Measurements from ENCODE around the gene SLC39A11. TPM values are rescaled to one million over a fixed set of nuclear protein-coding genes. Genes with fewer than 3 reads are reported as not detected.
A peak's percentile ranks its signal among the peaks of the same experiment; 100 is the strongest.

SLC39A11 gene
- total RNA-seq, 4 donors from 2014 or later, result 45.2 to 59.5 (median 49.2) TPM

DNA sequence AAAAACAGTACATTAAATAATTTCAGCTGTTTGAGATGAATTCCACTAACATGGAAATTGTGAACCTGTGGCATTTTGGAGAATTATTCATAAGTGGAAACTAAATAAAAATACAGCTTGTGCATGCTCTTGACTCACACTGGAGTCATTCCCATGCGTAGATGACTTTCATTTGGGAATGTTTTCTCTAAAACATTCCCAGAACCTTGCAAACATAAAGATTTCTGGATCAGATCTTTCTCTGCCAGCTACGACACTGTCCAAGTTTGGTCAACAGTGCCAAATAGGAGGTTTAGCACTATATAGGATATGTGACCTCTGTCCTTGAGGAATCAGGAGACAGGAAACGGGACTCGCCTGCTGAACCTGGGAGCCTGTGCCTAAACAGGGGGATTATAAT is 400.9 kb downstream of the SLC39A11 start:
- Histone ChIP-seq H3K9me3 (no peaks in the 10 kb centered on the region), H3K4me3 (no peak overlapping the region), H3K4me1 (peaks cover 17% of the 10 kb centered on the region), H3K36me3 (no peaks in the 10 kb centered on the region), H3K27ac (no peak overlapping the region), H3K27me3 (no peaks in the 10 kb centered on the region)
- TF ChIP-seq POLR2AphosphoS5 (IDR thresholded peaks at IDR 0.05) (no peak), EP300 (IDR thresholded peaks at IDR 0.05) (no peak), CTCF (IDR thresholded peaks at IDR 0.05) (no peak), POLR2A (IDR thresholded peaks at IDR 0.05) (no peak)
- WGBS, result 86% methylated on average over 4 of the region's 4 CpGs
- no peak for DNase-seq (ENCODE audit: low spot score in 2 of 2)

DNA sequence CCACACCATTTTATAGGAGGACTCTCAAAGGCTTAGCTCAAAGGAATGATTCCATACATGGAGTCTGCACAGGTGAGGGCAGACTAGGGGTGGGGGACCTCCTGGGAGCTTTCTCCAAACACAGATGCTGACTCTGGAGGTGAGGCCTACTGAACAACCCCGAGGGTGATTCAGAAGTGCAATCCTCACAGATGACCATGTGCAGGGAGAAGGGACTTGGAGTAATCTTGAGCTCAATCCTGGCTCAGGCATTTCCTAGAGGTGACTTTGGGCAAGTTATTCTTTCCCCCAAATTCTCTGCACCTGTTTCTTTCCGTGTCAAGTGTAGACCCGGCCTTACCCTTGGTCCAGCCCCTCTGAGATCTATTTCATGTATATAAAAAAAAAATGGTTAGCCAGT is 401.5 kb downstream of the SLC39A11 start:
- DNase-seq (ENCODE audit: low spot score in 2 of 2), result no peak
- H3K4me3 ChIP-seq, result no peak overlapping the region
- H3K36me3 ChIP-seq, result no peaks in the 10 kb centered on the region
- WGBS, result 80% methylated on average over 3 of the region's 3 CpGs
- peaks cover 17% of the 10 kb centered on the region for H3K4me1 ChIP-seq
- H3K27ac ChIP-seq, result no peak overlapping the region
- no peaks in the 10 kb centered on the region for H3K27me3 ChIP-seq
- TF ChIP-seq POLR2AphosphoS5 (IDR thresholded peaks at IDR 0.05), result no peak
- TF ChIP-seq EP300 (IDR thresholded peaks at IDR 0.05), result no peak
- TF ChIP-seq POLR2A (IDR thresholded peaks at IDR 0.05), result no peak
- TF ChIP-seq CTCF (IDR thresholded peaks at IDR 0.05), result no peak
- no peaks in the 10 kb centered on the region for H3K9me3 ChIP-seq

DNA sequence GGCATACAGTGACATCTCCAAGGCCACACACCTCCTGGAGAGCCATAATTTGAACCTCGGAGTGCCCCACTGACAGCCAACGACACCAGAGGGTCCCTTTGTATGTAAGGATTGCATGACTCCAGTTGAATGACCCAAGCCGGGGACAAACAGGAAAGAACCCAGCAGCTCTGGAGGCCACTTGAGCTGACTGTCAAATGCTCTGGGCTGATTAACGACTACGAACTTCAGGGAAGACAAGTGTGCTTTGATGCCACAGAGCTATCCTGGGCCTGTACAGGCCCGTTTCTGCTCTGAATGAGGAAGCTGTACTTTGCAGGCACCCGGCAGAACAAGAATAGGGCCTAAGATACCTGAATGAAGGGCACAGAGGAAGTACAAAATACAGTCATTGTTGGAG is 404.6 kb downstream of the SLC39A11 start:
- Histone ChIP-seq H3K36me3 (no peaks in the 10 kb centered on the region), H3K27me3 (no peaks in the 10 kb centered on the region), H3K4me1 (peaks cover 22% of the 10 kb centered on the region), H3K9me3 (no peaks in the 10 kb centered on the region), H3K4me3 (no peak overlapping the region), H3K27ac (peak overlapping the region; percentile 35)
- TF ChIP-seq EP300 (IDR thresholded peaks at IDR 0.05), result no peak
- TF ChIP-seq CTCF (IDR thresholded peaks at IDR 0.05), result no peak
- no peak for TF ChIP-seq POLR2AphosphoS5 (IDR thresholded peaks at IDR 0.05)
- no peak for TF ChIP-seq POLR2A (IDR thresholded peaks at IDR 0.05)
- no peak for DNase-seq (ENCODE audit: low spot score in 2 of 2)
- WGBS, result 47% methylated on average over 7 of the region's 7 CpGs

DNA sequence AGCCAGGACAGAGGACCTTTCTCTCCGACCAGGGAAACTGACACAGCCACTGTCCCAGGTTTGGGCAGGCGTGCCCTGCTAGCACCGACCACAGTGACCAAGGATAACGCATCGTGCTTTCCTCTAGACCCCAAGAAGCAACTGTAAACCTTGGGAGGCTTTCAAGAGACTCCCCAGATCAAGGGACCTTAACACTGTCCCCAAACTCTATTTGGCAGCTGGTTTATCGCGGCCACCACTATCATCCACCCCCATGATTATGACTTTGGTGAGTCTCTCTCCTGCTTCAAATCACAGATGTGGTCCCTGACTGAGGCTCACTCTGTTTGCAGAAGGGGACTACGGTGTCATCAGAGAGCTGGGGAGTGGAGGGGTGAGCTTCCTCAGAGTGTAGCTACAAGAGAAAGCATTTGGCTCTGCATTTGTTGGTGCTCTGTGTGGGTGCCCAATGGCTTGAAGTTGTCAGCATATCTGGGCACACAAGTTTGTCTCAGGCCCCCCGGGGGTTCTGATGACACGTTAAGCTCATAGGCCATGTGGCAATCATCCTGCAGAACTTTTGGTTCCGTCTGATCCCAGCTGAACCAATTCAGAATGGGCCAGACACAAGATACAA is 408.0 kb downstream of the SLC39A11 start:
- Histone ChIP-seq H3K9me3 (no peaks in the 10 kb centered on the region), H3K4me1 (peaks cover 22% of the 10 kb centered on the region), H3K27me3 (no peaks in the 10 kb centered on the region), H3K27ac (no peak overlapping the region), H3K4me3 (no peak overlapping the region), H3K36me3 (no peaks in the 10 kb centered on the region)
- DNase-seq (ENCODE audit: low spot score in 2 of 2), result no peak
- TF ChIP-seq POLR2AphosphoS5 (IDR thresholded peaks at IDR 0.05) (no peak), CTCF (IDR thresholded peaks at IDR 0.05) (no peak), POLR2A (IDR thresholded peaks at IDR 0.05) (no peak), EP300 (IDR thresholded peaks at IDR 0.05) (no peak)
- 88% methylated on average over 11 of the region's 11 CpGs for WGBS

GRCh38 chr17:72683506-72684404 is 408.7 kb downstream of the SLC39A11 start:
- WGBS, result 79% methylated on average over 10 of the region's 10 CpGs
- TF ChIP-seq POLR2A (IDR thresholded peaks at IDR 0.05), result no peak
- TF ChIP-seq EP300 (IDR thresholded peaks at IDR 0.05), result no peak
- no peak for TF ChIP-seq CTCF (IDR thresholded peaks at IDR 0.05)
- TF ChIP-seq POLR2AphosphoS5 (IDR thresholded peaks at IDR 0.05), result no peak
- H3K27ac ChIP-seq, result no peak overlapping the region
- no peak overlapping the region for H3K4me3 ChIP-seq
- H3K27me3 ChIP-seq, result no peaks in the 10 kb centered on the region
- H3K36me3 ChIP-seq, result no peaks in the 10 kb centered on the region
- H3K9me3 ChIP-seq, result no peaks in the 10 kb centered on the region
- H3K4me1 ChIP-seq, result peaks cover 21% of the 10 kb centered on the region
- no peak for DNase-seq (ENCODE audit: low spot score in 2 of 2)
